Chondrocyte (in vitro differentiated cells): ENCODE data around the gene ISLR2. TPM values are rescaled to one million over a fixed set of nuclear protein-coding genes. Genes with fewer than 3 reads are reported as not detected.
A peak's percentile ranks its signal among the peaks of the same experiment; 100 is the strongest.
"Not testable (repeated sequence)": the region's sequence is repeated elsewhere in the genome, so short reads cannot be mapped to it uniquely, and the experiment has no call there.

Experiments used
- DNase-seq: peaks from one replicate; pipeline ENCODE4 v3.0.0; 2021; ENCODE audit warnings: mixed read lengths, low spot score
- H3K27ac Mint-ChIP-seq: one replicate; pipeline ENCODE4 v1.8.0; 2021; ENCODE audit warnings: mild to moderate bottlenecking, moderate library complexity, mixed read lengths; ENCODE audit not compliant: unreplicated experiment
- H3K27me3 Mint-ChIP-seq: 2 replicates; pipeline ENCODE4 v1.8.0; 2021; ENCODE audit warnings: low read depth, mixed read lengths
- H3K36me3 Mint-ChIP-seq: 2 replicates; pipeline ENCODE4 v1.8.0; 2021; ENCODE audit warnings: low read depth, mixed read lengths
- H3K4me1 Mint-ChIP-seq: 2 replicates; pipeline ENCODE4 v1.8.0; 2021; ENCODE audit warnings: low read depth, mild to moderate bottlenecking, mixed read lengths
- H3K4me3 Mint-ChIP-seq: one replicate; pipeline ENCODE4 v1.8.0; 2021; ENCODE audit warnings: mild to moderate bottlenecking, moderate library complexity, mixed read lengths; ENCODE audit not compliant: unreplicated experiment
- H3K9me3 Mint-ChIP-seq: 2 replicates; pipeline ENCODE4 v1.8.0; 2021; ENCODE audit warnings: low read depth, mixed read lengths
- total RNA-seq: library from RNA; stranded (reverse); gene quantifications from 3 replicates; pipeline ENCODE4 v1.2.1, GENCODE V29; 2021
- TF ChIP-seq, protein P1 (sequence below): fragments of 200-600 bp; sonication (generic); IDR thresholded peaks from 2 replicates; pipeline ENCODE4 v1.5.0; 2021; ENCODE audit warnings: antibody characterized with exemption, mild to moderate bottlenecking, moderate library complexity

Gene ISLR2
- total RNA-seq, 1 donor from 2014 or later: 3.2 TPM

DNA sequence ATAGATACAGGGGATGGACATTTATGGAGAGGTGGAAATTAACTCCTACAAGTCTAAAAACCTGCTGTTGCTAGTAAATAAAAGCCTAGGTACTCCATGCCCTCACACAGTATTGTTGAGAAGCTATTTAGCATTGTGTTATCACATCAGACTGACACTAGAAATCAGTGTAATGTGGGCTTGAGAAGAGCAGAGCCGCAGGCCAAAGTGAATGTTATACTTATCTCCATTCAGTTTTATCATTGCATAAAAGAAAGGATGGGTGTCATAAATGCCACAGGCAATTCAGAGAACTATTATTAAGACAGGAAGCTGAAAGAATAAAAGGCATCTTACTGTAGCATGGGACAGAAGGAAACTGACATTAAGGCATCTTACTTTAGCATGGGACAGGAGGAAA is 29.4 kb downstream of the ISLR2 start:
- H3K36me3 Mint-ChIP-seq: no peaks in the 10 kb centered on the region
- H3K27ac Mint-ChIP-seq: peak overlapping the region; percentile 76
- H3K27me3 Mint-ChIP-seq: no peaks in the 10 kb centered on the region
- no peak for DNase-seq
- H3K9me3 Mint-ChIP-seq: no peaks in the 10 kb centered on the region
- TF ChIP-seq, protein P1, sequence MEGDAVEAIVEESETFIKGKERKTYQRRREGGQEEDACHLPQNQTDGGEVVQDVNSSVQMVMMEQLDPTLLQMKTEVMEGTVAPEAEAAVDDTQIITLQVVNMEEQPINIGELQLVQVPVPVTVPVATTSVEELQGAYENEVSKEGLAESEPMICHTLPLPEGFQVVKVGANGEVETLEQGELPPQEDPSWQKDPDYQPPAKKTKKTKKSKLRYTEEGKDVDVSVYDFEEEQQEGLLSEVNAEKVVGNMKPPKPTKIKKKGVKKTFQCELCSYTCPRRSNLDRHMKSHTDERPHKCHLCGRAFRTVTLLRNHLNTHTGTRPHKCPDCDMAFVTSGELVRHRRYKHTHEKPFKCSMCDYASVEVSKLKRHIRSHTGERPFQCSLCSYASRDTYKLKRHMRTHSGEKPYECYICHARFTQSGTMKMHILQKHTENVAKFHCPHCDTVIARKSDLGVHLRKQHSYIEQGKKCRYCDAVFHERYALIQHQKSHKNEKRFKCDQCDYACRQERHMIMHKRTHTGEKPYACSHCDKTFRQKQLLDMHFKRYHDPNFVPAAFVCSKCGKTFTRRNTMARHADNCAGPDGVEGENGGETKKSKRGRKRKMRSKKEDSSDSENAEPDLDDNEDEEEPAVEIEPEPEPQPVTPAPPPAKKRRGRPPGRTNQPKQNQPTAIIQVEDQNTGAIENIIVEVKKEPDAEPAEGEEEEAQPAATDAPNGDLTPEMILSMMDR: no peak
- H3K4me1 Mint-ChIP-seq: peaks cover 61% of the 10 kb centered on the region
- no peak overlapping the region for H3K4me3 Mint-ChIP-seq

DNA sequence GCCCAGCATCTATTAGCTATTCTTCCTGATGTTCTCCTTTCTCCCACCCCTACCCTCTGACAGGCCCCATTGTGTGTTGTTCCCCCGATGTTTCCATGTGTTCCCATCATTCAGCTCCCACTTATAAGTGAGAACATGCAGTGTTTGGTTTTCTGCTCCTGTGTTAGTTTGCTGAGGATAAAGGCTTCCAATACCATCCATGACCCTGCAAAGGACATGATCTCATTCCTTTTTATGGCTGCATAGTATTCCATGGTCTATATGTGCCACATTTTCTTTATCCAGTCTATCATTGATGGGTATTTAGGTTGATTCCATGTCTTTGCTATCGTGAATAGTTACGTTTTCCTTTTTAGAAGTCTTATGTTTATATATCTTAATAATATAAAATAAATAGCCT is 30.0 kb downstream of the ISLR2 start:
- H3K4me3 Mint-ChIP-seq, H3K9me3 Mint-ChIP-seq, H3K27ac Mint-ChIP-seq, DNase-seq, H3K36me3 Mint-ChIP-seq, H3K27me3 Mint-ChIP-seq: not testable (repeated sequence)
- peaks cover 56% of the 10 kb centered on the region for H3K4me1 Mint-ChIP-seq

- not testable (repeated sequence) for H3K36me3 Mint-ChIP-seq, H3K4me3 Mint-ChIP-seq, H3K27me3 Mint-ChIP-seq, H3K27ac Mint-ChIP-seq, H3K9me3 Mint-ChIP-seq, DNase-seq
- H3K4me1 Mint-ChIP-seq: peaks cover 39% of the 10 kb centered on the region
These were observed 31.8 kb downstream of the ISLR2 start for GRCh38 chr15:74162195-74162536.

GRCh38 chr15:74165461-74165860 is 35.1 kb downstream of the ISLR2 start:
- Mint-ChIP-seq H3K27ac (no peak overlapping the region), H3K4me1 (peaks cover 25% of the 10 kb centered on the region), H3K27me3 (no peaks in the 10 kb centered on the region), H3K9me3 (no peaks in the 10 kb centered on the region), H3K36me3 (no peaks in the 10 kb centered on the region), H3K4me3 (no peak overlapping the region)
- TF ChIP-seq, protein P1: no peak
- DNase-seq: no peak

- no peak overlapping the region for H3K27ac Mint-ChIP-seq
These were observed 37.5 kb downstream of the ISLR2 start for GRCh38 chr15:74167891-74168331.

GRCh38 chr15:74168711-74169126 is 38.3 kb downstream of the ISLR2 start:
- H3K4me3 Mint-ChIP-seq: no peak overlapping the region

More at GRCh38 chr15:74167891-74168331, 37.5 kb downstream of the ISLR2 start:
- no peak overlapping the region for H3K4me3 Mint-ChIP-seq
- no peak for DNase-seq
- no peaks in the 10 kb centered on the region for H3K9me3 Mint-ChIP-seq
- H3K4me1 Mint-ChIP-seq: peaks cover 33% of the 10 kb centered on the region
- TF ChIP-seq, protein P1: no peak
- no peaks in the 10 kb centered on the region for H3K27me3 Mint-ChIP-seq
- no peaks in the 10 kb centered on the region for H3K36me3 Mint-ChIP-seq

More at GRCh38 chr15:74168711-74169126, 38.3 kb downstream of the ISLR2 start:
- TF ChIP-seq, protein P1: no peak
- no peaks in the 10 kb centered on the region for H3K36me3 Mint-ChIP-seq
- no peaks in the 10 kb centered on the region for H3K9me3 Mint-ChIP-seq
- peaks cover 41% of the 10 kb centered on the region for H3K4me1 Mint-ChIP-seq
- H3K27me3 Mint-ChIP-seq: no peaks in the 10 kb centered on the region
- no peak for DNase-seq
- no peak overlapping the region for H3K27ac Mint-ChIP-seq
